Measurements from ENCODE around the gene CCDC88C.
"Not testable (repeated sequence)": the region's sequence is repeated elsewhere in the genome, so short reads cannot be mapped to it uniquely, and the experiment has no call there.

Gene CCDC88C

GRCh38 chr14:91261986-91262549, 155.6 kb downstream of the CCDC88C start:
- DNase-seq, result no peak

GRCh38 chr14:91261115-91261514, 156.5 kb downstream of the CCDC88C start:
- DNase-seq, result no peak

GRCh38 chr14:91258876-91259275, 158.7 kb downstream of the CCDC88C start:
- DNase-seq, result no peak

- DNase-seq, result no peak
Observed at GRCh38 chr14:91258011-91258618, 159.5 kb downstream of the CCDC88C start.

GRCh38 chr14:91257328-91258010, 160.2 kb downstream of the CCDC88C start:
- no peak for DNase-seq

GRCh38 chr14:91256661-91257060, 161.0 kb downstream of the CCDC88C start:
- no peak for DNase-seq

- DNase-seq, result no peak
Observed at GRCh38 chr14:91255026-91255695, 162.5 kb downstream of the CCDC88C start.

- DNase-seq, result no peak
Observed at GRCh38 chr14:91254461-91254860, 163.2 kb downstream of the CCDC88C start.

GRCh38 chr14:91253795-91254323, 163.8 kb downstream of the CCDC88C start:
- no peak for DNase-seq

- DNase-seq, result no peak
Observed at GRCh38 chr14:91252871-91253794, 164.5 kb downstream of the CCDC88C start.

GRCh38 chr14:91250912-91251311, 166.7 kb downstream of the CCDC88C start:
- DNase-seq, result no peak

GRCh38 chr14:91249841-91250616, 167.6 kb downstream of the CCDC88C start:
- DNase-seq, result no peak

GRCh38 chr14:91246051-91246852, 171.4 kb downstream of the CCDC88C start:
- DNase-seq, result no peak

- DNase-seq, result not testable (repeated sequence)
Observed at GRCh38 chr14:91245616-91246015, 172.0 kb downstream of the CCDC88C start.

GRCh38 chr14:91245029-91245428, 172.6 kb downstream of the CCDC88C start:
- no peak for DNase-seq

GRCh38 chr14:91244501-91244901, 173.1 kb downstream of the CCDC88C start, which contains the start of gene GPR68:
TSS of gene GPR68 (minus strand) at chr14:91244704. CDS start at chr14:91235050, 9,654 bp downstream.
- DNase-seq, result no peak

GRCh38 chr14:91243074-91243471, 174.5 kb downstream of the CCDC88C start:
- no peak for DNase-seq

- DNase-seq, result no peak
Observed at GRCh38 chr14:91242635-91243034, 175.0 kb downstream of the CCDC88C start.

- DNase-seq, result no peak
Observed at GRCh38 chr14:91241863-91242262, 175.8 kb downstream of the CCDC88C start.

GRCh38 chr14:91238661-91239060, 179.0 kb downstream of the CCDC88C start:
- no peak for DNase-seq

GRCh38 chr14:91238085-91238484, 179.5 kb downstream of the CCDC88C start:
- no peak for DNase-seq

All from 8988T (cell line).